ENCODE data around the gene TAF9B.
"Not testable (repeated sequence)": the region's sequence is repeated elsewhere in the genome, so short reads cannot be mapped to it uniquely, and the experiment has no call there.

- TF ChIP-seq CTCF (IDR thresholded peaks at IDR 0.05); EP300 (IDR thresholded peaks at IDR 0.05; ENCODE audit: borderline replicate concordance in 1 of 2, low read depth in 1 of 2, low read length in 1 of 2); GABPA (IDR thresholded peaks at IDR 0.05; ENCODE audit: low read depth); PBX3 (IDR thresholded peaks at IDR 0.05); FOSL2 (IDR thresholded peaks at IDR 0.05; ENCODE audit: borderline replicate concordance, low read depth); FOXM1 (IDR thresholded peaks at IDR 0.05; ENCODE audit: low read depth); TCF12 (IDR thresholded peaks at IDR 0.05); YY1 (IDR thresholded peaks at IDR 0.05; ENCODE audit: low read depth); EZH2phosphoT487 (IDR thresholded peaks at IDR 0.05; ENCODE audit: borderline replicate concordance, low read depth); JUND (IDR thresholded peaks at IDR 0.05); SMC3 (IDR thresholded peaks at IDR 0.05; ENCODE audit: low read depth, low read length): not testable (repeated sequence)
- TF ChIP-seq, protein P1, sequence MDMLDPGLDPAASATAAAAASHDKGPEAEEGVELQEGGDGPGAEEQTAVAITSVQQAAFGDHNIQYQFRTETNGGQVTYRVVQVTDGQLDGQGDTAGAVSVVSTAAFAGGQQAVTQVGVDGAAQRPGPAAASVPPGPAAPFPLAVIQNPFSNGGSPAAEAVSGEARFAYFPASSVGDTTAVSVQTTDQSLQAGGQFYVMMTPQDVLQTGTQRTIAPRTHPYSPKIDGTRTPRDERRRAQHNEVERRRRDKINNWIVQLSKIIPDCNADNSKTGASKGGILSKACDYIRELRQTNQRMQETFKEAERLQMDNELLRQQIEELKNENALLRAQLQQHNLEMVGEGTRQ (IDR thresholded peaks at IDR 0.05; ENCODE audit: borderline replicate concordance, low read depth, low read length) = not testable (repeated sequence)
These were observed 13.7 kb downstream of the TAF9B start for GRCh38 chrX:78125781-78126180.

Measured in SK-N-SH (cell line).